GM19468 (cell line): Measurements from ENCODE around the gene SPINK2.
A peak's percentile ranks its signal among the peaks of the same experiment; 100 is the strongest.

Source experiments
- ATAC-seq: cut with Tn5 transposase; IDR thresholded peaks from one replicate; pipeline ENCODE4 v1.9.1; 2021; ENCODE audit warnings: mild to moderate bottlenecking, moderate library complexity, moderate number of reproducible peaks; ENCODE audit not compliant: unreplicated experiment; ENCODE audit errors: extremely low read depth

Gene SPINK2, protein sequence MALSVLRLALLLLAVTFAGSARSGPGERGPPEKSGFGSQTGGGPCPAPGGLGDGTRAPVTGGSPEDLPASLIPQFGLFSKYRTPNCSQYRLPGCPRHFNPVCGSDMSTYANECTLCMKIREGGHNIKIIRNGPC

DNA sequence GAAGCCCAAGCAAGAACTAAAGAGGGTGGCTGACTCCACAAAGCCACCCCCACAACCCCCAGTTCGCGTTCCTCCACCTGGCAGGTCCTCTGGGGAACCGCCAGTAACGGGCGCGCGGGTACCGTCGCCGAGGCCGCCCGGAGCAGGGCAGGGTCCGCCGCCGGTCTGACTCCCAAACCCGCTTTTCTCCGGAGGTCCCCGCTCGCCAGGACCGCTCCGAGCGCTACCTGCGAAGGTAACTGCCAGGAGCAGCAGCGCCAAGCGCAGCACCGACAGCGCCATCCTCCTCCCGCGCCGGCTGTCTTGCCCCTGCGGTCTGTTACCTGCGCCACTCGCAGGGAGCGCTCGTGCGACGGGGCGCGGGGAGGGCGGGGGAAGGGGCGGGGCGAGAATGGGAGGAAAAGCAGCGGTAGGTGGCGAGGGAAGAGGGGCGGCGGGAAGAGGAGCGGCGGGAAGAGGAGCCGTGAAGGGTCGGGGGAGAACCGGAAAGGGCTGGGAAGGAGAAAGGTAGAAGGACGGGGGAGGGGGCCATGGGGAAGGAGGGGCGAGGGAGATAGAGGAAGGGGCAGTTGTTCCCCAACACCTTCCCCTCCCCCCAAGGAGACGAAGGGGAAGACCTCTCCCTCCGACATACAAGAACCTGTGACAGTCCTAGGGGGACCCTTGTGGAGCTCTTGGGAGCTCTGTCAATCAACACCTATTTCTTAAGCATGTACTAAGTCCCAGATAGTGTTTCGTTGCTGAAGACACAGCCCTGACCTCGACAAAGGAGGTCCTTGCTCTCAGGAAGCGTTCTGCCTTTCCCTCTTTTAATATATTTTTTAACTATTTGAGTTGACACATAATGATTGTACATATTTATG is at the start of gene SPINK2:
TSS of gene SPINK2 (minus strand) at position 321 of the 863 bp plus-strand sequence. CDS start at position 282, 39 bp downstream.
- ATAC-seq = no peak

DNA sequence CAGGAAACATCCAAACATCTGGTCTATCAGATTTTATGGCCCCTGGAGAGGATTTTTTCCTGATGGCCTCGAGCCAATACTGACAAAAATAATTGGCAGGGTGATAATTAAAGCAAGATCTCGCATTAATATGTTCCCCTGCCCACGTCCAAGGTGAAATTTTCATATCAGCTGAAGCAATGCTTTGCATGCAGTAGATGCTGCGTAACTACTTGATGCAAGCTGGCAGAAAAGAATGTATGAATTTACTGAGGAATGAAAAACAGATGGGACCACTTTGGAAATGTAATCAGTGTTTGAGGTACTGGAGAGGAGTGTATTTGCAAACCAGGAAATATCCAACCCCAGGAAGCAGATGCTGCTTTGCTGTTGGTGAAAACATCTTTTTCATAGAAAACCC is 49.4 kb upstream of the SPINK2 start:
- ATAC-seq = no peak

DNA sequence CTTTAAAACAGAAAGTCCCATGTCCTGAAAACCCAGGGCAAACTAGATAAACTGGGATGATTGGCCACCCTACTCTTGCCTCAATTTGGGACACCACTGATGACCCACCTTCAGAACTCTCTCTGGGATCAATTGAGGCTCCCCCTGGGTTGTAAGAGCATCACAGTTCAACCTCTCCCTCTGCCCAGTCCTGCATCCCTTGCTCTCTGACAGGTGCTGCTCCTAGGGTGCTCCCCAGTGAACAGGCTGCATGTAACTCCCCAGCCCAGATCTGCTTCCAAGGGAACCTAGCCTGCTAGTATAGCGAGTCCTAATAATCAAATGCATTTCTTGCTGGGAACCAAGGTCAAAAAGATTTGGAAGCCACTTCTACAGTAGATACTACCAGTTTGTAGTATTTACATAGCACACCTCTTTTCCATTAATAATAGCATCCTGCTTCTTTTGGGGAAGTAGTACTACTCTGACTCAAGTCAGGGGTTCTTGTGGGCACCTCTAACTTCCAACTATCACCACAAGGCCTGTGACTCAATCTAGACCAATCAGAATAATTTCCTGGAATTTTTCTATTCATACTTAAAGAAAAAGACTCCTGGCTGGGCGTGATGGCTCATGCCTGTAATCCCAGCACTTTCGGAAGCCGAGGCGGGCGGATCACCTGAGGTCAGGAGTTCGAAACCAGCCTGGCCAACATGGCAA is 42.1 kb upstream of the SPINK2 start:
- ATAC-seq = no peak

DNA sequence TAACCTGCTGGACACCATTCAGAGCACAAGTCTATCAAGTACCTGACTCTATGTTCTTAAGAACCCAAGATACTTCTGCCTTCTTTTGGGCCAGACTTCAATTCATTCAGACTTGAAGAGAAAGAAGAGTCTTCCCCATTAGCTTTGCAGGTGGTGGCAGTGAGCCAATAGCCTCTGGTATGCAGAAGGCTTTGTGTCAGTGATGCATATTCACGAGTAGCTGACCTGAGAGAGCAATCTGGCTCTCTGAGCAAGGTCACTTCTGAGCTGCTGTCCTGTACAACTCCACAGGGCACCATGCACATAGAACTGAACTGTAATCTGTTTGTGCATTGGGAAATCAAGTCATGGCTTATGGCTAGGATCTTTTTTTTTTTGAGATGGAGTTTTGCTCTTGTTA is 39.9 kb upstream of the SPINK2 start:
- no peak for ATAC-seq

DNA sequence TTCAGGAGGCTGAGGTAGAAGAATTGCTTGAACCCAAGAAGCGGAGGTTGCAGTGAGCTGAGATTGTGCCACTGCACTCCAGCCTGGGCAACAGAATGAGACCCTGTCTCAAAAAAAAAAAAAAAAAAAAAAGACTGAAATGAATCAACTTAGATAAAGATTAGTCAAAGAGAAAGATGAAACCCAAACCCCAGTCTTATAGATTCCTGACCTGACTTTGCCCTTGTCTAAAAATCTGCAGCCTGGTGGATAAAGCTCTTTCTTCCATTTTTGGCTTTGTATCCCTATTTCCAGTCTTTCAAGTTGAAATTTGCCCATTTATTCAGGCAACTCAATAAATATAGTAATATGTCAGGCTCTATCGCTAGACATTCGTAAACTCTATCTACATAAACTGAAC is 39.3 kb upstream of the SPINK2 start:
- ATAC-seq = no peak

DNA sequence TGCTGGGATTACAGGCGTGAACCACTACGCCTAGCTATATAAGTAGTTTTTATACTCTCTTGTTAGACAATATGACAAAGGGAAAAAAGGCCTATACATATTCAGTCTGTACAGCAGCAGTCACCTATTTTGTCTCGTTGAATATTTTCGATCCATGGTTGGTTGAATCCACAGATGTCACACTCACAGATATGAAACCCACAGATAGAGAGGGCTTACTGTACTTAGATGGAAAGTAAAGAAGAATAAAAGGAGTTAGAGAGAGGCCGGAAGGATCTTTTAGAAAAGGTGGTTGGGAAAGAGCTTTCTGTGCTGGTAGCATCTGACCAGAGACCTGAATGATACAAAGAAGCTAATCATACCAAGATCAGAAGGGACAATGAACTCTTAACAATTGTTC is 38.3 kb upstream of the SPINK2 start:
- no peak for ATAC-seq

DNA sequence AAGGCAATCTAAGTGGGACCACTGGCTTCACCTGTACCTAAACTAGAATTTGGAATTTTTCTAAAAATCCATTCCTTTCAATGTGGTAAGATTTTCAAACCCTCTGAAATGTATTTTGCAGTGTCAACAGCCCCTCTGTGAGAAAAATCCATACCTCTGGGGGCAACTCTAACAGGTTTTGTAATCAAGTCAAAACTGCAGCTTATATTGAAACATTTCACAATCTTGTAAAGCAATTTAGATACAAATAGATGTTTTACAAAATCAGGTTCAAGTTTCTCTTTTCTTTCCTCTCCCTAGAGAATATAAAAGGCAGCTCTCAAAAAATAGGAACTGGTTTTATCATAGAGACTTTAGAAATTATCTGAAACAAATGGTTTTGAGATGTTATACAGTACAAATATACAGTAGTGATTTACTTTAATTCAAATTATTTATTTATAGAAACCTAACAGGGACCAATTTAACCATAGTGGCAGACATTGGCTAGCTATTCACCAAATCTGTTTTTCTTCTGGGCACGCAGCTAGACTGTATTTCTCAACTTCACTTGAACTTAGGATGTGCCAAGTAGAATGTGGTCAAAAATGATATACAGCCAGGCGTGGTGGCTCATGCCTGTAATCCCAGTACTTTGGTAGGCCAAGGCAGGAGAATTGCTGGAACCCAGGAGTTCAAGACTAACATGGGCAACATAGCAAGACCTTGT is 36.3 kb upstream of the SPINK2 start:
- ATAC-seq = no peak

DNA sequence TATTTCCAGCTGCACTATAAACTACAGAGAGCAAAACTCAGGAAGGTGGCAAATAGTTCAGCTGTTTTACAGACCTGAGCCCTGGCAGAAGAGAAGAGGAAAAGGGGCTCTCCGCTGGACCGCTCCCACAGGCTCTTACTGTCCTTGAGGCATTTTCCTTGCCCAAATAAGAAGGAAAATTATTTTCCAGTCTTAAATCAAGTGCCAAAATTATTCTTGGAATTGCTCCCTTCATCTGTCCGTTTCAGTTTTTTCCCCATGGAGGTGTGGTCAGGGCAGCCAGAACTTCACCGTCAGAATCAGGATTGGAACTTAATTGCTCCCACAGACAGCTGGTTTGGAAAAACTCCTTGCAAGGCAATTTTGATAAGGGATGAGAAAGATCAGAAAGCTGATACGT is 35.2 kb upstream of the SPINK2 start:
- no peak for ATAC-seq

DNA sequence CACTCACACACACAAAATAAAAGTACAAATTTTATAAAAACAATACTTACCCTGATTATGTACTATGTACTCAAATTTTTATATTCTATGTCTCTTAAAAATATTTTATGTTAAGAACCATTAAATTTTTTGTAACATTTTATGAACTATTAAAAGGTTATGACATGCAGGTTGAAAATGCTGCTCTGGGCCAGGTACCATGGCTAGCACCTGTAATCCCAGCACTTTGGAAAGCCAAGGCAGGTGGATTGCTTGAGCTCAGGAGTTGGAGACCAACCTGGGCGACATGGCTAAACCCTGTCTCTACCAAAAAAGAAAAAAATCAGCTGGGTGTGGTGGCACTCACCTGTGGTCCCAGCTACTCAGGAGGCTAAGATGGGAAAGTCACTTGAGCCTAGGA is 29.4 kb upstream of the SPINK2 start:
- ATAC-seq = no peak

DNA sequence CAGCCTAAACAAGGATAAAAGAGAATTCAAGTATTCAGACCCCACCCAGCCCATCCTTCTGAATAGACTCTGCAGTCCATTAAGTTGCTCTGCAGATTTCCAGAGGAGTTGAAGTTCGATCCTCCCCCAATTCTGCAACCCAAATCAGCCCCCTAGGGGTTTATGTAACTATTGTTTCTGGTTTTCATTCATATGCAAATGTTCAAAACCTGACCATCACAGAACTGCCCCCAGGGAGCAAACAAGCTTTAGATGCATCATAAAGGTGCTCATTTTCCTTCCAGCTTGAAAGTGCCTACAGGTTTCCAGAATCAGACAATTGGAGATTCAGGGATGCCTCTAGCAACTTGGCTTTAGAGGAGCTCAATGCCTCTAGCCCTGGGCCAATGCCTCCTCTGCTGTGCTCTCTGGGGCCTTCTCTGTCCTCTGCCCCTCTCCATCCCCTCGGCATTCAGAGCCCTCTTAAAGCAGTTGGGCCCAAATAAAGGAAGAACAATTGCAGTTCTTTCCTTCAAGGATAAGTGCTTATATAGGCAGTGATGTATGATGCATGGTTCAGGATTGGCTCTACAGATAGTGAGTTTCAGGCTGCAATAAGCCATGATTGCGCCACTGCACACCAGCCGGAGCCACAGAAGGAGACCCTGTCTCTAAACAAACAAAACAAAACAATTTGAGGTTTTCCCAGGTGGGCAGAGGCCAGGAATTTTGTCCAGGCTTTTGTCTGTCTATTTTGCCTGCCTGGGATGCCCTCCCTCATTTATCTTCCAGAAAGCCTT is 23.5 kb upstream of the SPINK2 start:
- no peak for ATAC-seq

DNA sequence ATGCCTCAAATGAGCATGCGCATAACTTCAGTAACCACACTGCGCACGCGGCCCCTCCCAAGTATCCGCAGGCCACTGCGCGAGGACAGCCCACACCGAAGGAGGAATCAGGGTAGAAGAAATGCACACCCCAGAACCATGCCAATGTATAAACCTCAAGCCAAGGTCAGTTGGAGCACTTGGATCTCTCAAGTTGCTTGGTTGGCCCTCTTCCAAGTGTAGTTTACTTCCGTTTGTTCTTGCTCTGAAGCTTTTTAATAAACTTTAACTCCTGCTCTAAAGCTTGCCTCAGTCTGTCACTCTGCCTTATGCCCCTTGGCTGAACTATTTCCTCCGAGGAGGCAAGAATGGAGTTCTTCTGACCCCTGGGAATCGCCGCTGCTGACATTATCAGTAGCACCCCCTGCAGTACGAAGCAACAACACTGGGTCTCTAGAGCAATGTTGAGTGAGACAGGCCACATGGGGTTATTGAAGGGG is 22.0 kb upstream of the SPINK2 start:
- ATAC-seq = no peak

DNA sequence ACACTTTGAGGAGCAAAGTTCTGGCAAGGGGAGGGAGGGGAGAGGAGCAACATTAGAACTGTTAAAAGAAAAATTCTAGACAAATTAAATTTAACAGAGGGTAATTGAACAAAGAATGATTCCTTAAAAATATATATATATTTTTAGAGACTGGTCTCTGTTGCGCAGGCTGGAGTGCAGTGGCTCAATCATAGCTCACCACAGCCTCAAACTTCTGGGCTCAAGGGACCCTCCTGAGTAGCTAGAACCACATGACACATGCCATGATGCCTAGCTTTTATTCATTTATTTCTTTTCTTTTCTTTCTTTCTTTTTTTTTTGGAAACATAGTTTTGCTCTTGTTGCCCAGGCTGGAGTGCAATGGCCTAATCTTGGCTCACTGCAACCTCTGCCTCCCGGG is 19.1 kb upstream of the SPINK2 start:
- ATAC-seq = no peak

DNA sequence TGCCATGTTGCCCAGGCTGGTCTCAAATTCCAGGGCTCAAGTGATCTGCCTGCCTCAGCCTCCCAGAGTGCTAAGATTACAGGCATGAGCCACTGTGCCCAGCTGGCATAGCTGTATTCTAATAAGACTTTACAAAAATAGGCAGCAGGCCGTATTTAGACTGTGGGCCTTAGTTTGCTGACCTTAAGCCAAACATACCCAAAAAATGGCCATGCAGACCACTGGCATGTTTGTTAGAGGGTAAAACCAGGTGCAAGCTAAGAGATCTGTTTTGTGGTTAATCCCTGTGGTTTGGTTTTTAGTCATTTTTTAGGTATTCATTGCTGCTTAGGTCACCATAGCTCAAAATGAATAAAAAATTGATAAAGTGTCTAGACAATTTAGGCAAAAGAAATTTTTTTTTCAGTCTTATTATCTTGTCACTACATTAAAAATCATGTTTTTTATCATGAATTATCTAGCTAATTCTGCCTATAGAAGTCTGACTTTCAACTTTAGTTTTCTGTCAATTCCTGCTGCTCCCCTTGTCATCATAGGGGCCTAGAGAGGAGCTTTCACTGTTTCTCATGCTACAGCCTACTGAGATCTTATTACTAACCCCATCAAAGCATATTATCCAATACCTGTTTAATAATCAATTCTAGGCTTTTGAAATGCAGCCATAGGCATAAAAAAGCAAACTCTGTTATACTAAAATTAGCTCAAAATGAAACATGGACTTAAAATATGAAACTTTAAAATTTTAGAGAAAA is 7.5 kb upstream of the SPINK2 start:
- no peak for ATAC-seq

DNA sequence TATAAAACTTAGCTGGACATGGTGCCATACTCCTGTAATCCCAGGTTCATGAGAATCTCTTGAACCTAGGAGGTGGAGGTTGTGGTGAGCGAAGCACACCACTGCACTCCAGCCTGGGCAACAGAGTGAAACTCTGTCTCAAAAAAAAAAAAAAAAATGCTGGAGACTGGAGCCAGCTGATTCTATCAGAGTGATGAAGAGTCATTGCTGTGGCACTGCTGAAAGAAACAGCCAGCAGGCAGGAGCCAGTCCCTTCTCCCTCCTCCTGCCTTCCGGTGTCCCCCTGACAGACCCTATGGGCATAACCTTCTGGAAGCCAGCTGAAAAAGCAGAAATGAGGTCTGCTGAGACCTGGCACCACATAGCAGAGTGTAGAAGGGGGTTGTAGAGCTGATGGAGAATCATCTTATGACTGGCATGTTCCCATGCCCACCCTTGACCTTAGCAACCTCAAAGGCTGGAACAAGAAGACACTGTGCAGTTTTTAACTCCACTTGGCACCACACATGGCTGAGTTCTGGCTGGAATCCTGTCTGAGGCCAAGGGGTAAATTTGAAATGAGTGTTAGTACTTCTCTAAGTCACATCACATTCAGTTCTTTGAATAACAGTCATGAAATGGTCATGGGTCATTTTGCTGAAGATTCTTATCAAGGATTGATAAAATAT is 2.6 kb upstream of the SPINK2 start:
- ATAC-seq = no peak

DNA sequence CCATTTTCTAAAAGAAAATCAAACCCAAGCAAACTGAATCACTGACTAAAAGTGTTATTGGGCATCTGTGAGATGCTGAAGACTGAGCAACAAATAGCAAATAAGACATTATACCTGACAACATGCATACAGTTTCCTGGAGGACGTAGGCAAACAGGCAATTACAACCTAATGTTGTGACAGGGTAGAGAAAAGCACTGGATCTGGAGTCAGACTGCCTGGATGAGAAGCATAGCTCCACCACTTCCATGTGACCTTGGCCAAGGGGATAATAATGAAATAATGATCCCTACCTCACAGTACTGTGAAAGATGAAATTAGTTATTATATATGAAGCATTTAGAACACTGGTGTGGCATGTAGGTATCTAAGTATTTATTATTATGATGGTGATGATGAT is 2.7 kb downstream of the SPINK2 start:
- ATAC-seq = no peak

DNA sequence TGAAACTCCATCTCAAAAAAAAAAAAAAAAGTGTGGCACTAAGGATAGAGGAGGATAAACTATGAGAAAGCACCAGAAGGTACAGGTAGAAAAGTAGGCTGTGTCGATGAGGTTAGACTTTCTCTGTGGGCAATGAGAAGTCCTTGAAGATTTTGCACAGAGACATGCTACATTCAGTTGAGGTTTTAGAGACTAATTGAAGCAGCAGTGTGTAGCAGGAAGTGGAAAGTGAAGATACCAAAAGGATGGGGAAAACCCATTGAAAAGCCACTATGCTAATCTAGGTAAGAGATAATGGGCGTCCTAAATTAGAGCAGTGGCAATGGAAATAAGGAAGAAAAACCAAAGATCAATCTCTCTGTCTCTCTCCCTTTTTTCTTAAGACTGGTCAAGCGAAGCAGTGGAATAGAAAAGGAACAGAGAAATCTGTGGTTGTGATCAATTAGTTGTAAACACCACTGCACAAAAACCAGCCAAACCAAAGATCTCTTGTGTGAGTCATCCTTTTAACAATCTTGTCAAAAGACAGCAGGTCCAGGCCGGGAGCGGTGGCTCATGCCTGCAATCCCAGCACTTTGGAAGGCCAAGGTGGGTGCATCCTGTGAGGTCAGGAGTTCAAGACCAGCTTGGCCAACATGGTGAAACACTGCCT is 3.5 kb downstream of the SPINK2 start:
- ATAC-seq = peak; percentile 73

DNA sequence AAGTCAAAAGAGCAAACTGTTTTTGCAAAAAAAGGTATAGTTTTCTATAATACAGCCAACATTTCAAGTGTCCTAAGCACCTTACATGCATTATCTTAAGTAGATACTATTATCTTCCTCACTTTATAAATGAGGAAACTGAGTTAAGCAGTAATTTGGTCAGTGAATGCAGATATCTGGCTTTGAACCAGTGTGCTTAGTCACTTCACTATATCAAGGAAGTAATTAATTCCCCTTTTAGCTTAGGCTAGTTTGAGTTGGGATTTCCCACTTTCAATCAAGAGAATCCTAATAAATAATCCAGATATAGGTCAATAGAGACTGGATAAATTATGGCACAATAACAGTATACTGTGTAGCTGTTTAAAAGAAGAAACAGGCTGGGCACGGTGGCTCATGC is 14.8 kb downstream of the SPINK2 start:
- ATAC-seq = no peak

DNA sequence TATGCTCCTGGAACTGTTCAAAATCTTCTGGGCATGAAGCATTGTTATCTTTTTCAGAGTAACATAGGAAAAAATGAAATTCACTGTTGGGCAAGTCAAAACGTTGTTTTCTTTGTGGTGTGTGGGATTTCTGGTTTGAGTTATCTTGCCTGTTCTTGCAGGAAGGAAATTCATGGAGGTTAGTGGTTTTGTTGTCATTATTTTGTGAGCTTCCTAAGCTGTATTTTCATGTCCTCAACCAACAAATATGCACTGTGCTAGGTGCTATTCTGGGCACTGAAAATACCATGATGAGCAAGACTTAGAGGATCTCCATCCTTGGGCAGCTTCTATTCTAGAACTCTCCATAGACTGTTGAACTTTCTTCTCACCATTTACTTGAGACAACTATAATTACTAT is 16.9 kb downstream of the SPINK2 start:
- no peak for ATAC-seq
